HFFc6 (cell line): ENCODE results near the gene FLNC. TPM values are rescaled to one million over a fixed set of nuclear protein-coding genes. Genes with fewer than 3 reads are reported as not detected.

Experiments used
- DNase-seq: peaks from one replicate; pipeline ENCODE4 v3.0.0-alpha.2; 2018
- H3K27ac Mint-ChIP-seq: 2 replicates; pipeline ENCODE4 v1.8.0; 2020; ENCODE audit warnings: mild to moderate bottlenecking, mixed read lengths
- H3K27me3 Mint-ChIP-seq: 2 replicates; pipeline ENCODE4 v1.8.0; 2021; ENCODE audit warnings: mild to moderate bottlenecking, moderate library complexity, mixed read lengths; ENCODE audit not compliant: insufficient read depth
- H3K36me3 Mint-ChIP-seq: 2 replicates; pipeline ENCODE4 v1.8.0; 2021; ENCODE audit warnings: low read depth, mixed read lengths
- H3K4me1 Mint-ChIP-seq: 2 replicates; pipeline ENCODE4 v1.8.0; 2020; ENCODE audit warnings: low read depth, mixed read lengths
- H3K4me3 Mint-ChIP-seq: 2 replicates; pipeline ENCODE4 v1.8.0; 2020; ENCODE audit warnings: mild to moderate bottlenecking, moderate library complexity, mixed read lengths
- H3K9me3 Mint-ChIP-seq: 2 replicates; pipeline ENCODE4 v1.8.0; 2020; ENCODE audit warnings: mild to moderate bottlenecking, mixed read lengths
- CTCF ChIP-seq: fragments of 200-600 bp; sonication (generic); IDR thresholded peaks from 2 replicates; pipeline ENCODE4 v1.5.0; 2021; ENCODE audit warnings: antibody characterized with exemption, mild to moderate bottlenecking
- total RNA-seq, 6 experiments: library from RNA; stranded (reverse); fragmentation: NEBNext Ultra II Directional; extraction: Animal tissue kit (Norgen Biotek cat#: 25700); gene quantifications; 2 replicates in 1 of 6; 3 replicates in 5 of 6; pipeline ENCODE4 v1.2.3, GENCODE V29; 2021

FLNC gene
- total RNA-seq, 6 experiments from 2014 or later: 492 to 540 (median 512) TPM

DNA sequence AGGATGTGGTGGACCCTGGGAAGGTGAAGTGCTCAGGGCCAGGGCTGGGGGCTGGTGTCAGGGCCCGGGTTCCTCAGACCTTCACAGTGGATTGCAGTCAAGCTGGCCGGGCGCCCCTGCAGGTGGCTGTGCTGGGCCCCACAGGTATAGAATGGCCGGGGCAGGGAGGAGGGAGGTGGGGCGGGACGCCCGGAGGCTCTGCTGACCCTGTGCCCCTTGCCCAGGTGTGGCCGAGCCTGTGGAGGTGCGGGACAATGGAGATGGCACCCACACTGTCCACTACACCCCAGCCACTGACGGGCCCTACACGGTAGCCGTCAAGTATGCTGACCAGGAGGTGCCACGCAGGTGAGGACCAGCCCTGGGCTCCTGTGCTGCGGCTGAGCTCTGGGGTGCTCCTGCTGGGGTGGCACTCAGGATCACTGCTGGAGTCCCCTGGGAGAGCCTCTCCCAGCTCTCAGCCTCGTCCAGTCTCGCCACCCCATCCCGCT, 17.6 kb downstream of the FLNC start:
- TF ChIP-seq CTCF: no peak
- H3K27me3 Mint-ChIP-seq: peaks cover 15% of the 10 kb centered on the region
- H3K36me3 Mint-ChIP-seq: peaks cover 19% of the 10 kb centered on the region; the same call in 1 of the 2 replicates
- H3K4me3 Mint-ChIP-seq: no peak overlapping the region
- H3K27ac Mint-ChIP-seq: no peak overlapping the region
- DNase-seq: no peak
- H3K9me3 Mint-ChIP-seq: no peaks in the 10 kb centered on the region
- H3K4me1 Mint-ChIP-seq: no peaks in the 10 kb centered on the region

- no peak for TF ChIP-seq CTCF
- no peak overlapping the region for H3K4me3 Mint-ChIP-seq
Observed at GRCh38 chr7:128848289-128849155, 18.3 kb downstream of the FLNC start.

GRCh38 chr7:128849156-128849515, 18.9 kb downstream of the FLNC start:
- H3K36me3 Mint-ChIP-seq: peaks cover 19% of the 10 kb centered on the region; the same call in 1 of the 2 replicates
- H3K27me3 Mint-ChIP-seq: peaks cover 20% of the 10 kb centered on the region
- no peak overlapping the region for H3K27ac Mint-ChIP-seq
- no peaks in the 10 kb centered on the region for H3K4me1 Mint-ChIP-seq
- no peaks in the 10 kb centered on the region for H3K9me3 Mint-ChIP-seq
- no peak overlapping the region for H3K4me3 Mint-ChIP-seq
- no peak for TF ChIP-seq CTCF
- DNase-seq: no peak

More at GRCh38 chr7:128848289-128849155, 18.3 kb downstream of the FLNC start:
- H3K27me3 Mint-ChIP-seq: peaks cover 17% of the 10 kb centered on the region
- no peaks in the 10 kb centered on the region for H3K4me1 Mint-ChIP-seq
- H3K36me3 Mint-ChIP-seq: peaks cover 19% of the 10 kb centered on the region; the same call in 1 of the 2 replicates
- H3K27ac Mint-ChIP-seq: no peak overlapping the region
- H3K9me3 Mint-ChIP-seq: no peaks in the 10 kb centered on the region
- DNase-seq: no peak

- no peak for DNase-seq
- no peak for TF ChIP-seq CTCF
- Mint-ChIP-seq H3K27ac (peak overlapping the region; percentile 26; the same call in 1 of the 2 replicates), H3K27me3 (peaks cover 22% of the 10 kb centered on the region), H3K4me3 (no peak overlapping the region), H3K4me1 (no peaks in the 10 kb centered on the region), H3K36me3 (peaks cover 13% of the 10 kb centered on the region; the same call in 1 of the 2 replicates), H3K9me3 (no peaks in the 10 kb centered on the region)
Observed at GRCh38 chr7:128849804-128850490, 19.7 kb downstream of the FLNC start.

DNA sequence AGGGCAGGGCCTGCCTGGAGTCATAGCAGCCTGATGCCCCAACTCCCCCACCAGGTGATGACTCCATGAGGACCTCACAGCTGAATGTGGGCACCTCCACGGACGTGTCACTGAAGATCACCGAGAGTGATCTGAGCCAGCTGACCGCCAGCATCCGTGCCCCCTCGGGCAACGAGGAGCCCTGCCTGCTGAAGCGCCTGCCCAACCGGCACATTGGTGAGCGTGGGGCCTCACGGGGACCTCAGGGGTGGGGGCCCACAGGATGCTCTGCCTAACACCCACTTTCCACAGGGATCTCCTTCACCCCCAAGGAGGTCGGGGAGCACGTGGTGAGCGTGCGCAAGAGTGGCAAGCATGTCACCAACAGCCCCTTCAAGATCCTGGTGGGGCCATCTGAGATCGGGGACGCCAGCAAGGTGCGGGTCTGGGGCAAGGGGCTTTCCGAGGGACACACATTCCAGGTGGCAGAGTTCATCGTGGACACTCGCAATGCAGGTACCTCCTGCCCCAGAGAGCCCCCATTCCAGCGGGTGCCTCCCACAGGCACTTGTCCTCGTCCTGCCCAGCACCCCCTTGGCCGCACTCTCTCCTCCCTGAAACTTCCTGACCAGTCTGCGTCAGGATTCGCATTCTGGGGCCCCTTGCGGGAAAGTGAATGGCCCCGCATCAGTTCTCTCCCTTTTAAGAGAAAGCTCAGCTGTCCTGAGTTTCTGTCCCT, 22.5 kb downstream of the FLNC start:
- no peaks in the 10 kb centered on the region for H3K4me1 Mint-ChIP-seq
- no peak for DNase-seq
- H3K36me3 Mint-ChIP-seq: peaks cover 11% of the 10 kb centered on the region; the same call in 1 of the 2 replicates
- 0 out of 2 replicates have a peak overlapping the region, but pooled peaks have one; percentile 18 for H3K27ac Mint-ChIP-seq
- no peaks in the 10 kb centered on the region; the same call in 1 of the 2 replicates for H3K9me3 Mint-ChIP-seq
- no peak for TF ChIP-seq CTCF
- no peak overlapping the region for H3K4me3 Mint-ChIP-seq
- peaks cover 23% of the 10 kb centered on the region for H3K27me3 Mint-ChIP-seq
